NCI-H2029 (cell line): ENCODE data around the gene CAMTA1.
"Not testable (repeated sequence)": the region's sequence is repeated elsewhere in the genome, so short reads cannot be mapped to it uniquely, and the experiment has no call there.

Source experiments
- DNase-seq: peaks from one replicate; lab custom pipeline; 2025; lab: John Stamatoyannopoulos, UW

CAMTA1 gene

GRCh38 chr1:6809461-6809860 lies 24.2 kb downstream of the CAMTA1 start:
- no peak for DNase-seq

DNA sequence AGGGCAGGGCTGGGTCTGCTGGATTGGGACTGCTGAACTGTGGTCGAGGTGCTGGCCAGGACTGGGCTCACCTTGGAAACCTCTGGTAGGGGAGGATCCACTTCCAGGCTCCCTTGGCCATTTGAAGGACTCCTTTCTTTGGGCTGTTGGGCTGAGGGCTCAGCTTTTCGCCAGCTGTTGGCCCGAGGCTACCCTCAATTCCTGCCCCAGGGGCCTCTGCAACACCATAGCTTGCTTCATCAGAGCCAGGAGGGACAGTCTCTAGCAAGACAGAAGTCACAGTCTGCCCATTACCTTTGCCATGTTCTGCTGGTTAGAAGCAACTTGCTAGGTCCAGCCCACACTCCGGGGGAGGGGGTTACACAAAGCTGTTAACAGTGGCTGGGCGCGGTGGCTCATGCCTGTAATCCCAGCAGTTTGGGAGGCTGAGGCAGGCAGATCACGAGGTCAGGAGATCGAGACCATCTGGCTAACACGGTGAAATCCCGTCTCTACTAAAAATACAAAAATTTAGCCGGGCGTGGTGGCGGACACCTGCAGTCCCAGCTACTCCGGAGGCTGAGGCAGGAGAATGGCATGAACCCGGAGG lies 25.0 kb downstream of the CAMTA1 start:
- not testable (repeated sequence) for DNase-seq

GRCh38 chr1:6811583-6811982 lies 26.3 kb downstream of the CAMTA1 start:
- DNase-seq: no peak

DNA sequence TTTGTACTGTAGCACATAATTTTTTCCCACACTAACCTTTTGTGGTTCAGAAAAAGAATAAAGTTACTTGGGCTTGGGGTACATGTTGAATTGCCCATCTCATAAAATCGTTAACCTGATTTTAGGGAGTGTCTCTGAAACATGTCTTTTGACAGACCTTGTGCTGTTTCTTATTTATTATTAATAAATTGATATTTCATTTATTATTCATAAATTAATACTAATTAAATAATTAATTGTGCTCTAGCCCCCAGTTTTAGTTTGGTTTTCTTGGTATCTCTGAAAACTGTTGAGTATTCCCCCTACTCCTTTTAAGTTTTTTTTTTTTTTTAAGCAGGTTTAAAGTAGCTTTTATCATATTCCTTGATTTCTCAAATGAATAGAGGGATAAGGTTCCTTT lies 27.9 kb downstream of the CAMTA1 start:
- DNase-seq: no peak

DNA sequence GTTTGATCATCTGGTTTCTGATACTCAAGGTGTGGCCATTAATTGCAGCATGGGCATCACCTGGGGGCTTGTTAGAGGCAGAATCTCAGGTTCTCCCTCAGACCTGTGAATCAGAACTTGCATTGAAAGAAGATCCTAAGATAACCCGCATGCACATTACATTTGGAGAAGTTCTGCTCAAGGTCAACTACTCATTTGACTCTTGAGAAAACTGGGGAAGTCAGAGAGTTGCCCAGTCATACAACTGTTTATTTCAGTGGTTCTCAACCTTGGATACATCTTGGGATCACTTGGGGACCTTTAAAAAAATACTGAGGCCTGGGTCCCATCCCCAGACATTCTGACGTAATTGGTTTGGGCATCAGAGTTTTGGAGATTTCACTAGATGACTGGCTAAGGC lies 30.5 kb downstream of the CAMTA1 start:
- DNase-seq: no peak

DNA sequence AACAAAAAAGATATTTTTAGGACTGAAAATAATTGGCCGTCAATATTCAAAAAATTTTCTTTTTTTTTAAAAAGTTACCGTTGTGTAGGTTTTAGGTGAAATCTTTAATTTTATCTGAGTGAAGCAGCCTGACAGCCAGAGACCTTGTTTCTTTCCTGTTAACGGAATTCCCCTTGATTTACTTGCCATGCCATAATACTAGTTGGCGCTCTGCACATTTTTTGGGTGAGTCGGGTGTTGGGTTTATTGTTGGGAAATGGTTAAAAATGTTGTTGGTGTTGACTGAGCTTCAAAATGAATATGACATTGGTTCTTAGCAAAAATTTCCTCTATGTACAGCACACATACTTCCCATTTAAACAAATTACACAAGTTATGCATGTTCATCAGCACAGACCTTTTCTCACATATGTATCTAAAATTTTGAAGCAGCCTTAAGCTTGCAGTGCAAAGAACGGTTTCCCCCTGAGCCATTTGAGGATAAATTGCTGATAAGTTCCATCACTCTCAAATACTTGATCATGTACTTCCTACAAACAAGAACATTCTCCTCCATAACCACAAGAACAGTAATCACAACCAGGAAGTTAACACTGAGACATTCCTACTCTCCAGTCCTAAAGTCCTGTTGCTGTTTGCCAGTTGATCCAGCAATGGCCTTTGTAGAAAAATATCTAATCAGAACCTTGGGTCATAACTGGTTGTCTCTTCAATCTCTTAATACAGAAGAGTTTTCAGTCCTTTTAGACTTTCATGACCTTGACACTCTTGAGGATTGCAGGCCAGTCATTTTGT lies 34.2 kb downstream of the CAMTA1 start:
- DNase-seq: no peak

DNA sequence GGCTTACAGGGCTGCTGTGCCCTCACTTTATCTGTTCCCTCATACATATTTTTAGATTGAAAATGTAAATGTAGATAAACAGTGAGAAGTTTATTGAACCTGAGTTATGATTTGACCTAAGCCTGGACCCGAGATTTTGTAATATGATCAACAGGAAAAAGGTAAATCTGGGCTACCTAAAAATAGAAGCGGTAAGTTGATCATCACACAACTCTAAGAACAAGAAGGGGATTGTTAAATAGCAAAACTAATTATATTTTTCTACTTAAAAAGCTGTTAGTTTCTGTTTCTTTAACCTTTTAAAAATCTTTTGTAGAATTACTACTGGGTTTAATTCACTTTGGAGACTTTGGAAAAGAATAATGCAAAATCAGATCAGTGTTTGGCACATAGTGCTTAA lies 35.6 kb downstream of the CAMTA1 start:
- no peak for DNase-seq

- peak; percentile 10 for DNase-seq
Observed at GRCh38 chr1:6822530-6823359, 37.5 kb downstream of the CAMTA1 start.

DNA sequence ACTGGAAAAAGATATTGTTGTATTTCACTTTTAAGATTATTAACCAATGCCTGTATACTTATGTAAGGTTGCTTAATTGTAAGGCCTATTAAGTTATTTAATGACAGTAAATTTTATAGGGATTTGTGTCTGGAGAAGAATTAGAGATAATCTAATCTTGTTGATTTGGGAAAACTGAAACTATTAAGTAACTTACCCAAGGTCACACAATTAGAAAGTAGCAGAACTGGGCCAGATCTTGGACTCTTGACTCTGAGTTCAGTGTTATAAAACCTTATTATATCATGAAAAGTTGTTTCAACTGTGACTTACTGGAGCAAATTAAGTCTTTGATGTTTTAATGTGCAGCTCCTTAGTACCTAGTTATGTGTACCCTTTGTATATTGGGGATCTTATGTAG lies 38.5 kb downstream of the CAMTA1 start:
- no peak for DNase-seq

DNA sequence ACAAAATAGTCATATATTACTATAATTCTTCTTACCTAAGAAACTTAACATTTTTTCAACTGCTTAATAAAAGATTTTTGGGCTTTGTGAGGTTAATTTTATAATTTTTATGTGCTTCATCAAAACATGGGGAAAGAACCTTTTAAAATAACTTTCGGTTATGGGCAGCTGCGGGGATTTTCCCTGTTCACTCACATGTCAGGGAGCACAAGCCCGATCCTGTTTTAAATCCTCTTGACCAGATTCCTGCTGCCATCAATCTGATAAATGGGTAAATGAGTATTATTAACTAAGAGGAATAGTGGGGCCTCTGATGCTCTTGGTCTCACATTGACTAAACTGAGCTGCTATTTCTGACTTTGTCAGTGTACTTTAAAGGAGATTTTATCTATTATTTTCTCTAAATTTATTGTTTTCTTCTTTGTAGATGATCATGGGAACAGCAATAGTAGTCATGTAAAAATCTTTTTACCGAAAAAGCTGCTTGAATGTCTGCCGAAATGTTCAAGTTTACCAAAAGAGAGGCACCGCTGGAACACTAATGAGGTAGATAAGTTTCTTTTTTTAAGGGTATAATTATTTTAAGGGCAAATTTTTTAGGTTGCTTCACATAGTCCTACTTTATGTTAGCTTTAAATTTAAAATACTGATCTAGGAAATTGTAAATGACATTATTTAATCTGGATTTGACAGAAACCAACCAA lies 39.6 kb downstream of the CAMTA1 start:
- no peak for DNase-seq

DNA sequence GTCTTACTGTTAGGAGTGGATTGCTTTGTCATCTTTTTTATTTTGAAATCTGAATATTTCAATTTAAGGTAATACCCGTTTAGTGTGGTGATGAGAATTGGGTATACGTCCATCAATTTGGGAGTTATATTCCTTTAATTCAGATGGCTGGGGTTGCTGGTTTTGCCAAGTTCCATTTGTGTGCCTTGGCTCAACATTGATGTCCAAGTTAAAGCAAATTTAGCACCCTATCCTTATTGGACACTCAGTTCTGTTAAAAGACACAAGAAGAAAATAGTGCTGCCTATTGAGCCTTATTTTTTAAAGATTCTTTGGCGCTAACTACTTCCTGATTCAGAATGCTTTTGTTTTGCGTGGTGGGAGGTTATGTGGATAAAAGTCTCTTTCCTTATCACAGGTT lies 40.6 kb downstream of the CAMTA1 start:
- DNase-seq: no peak

DNA sequence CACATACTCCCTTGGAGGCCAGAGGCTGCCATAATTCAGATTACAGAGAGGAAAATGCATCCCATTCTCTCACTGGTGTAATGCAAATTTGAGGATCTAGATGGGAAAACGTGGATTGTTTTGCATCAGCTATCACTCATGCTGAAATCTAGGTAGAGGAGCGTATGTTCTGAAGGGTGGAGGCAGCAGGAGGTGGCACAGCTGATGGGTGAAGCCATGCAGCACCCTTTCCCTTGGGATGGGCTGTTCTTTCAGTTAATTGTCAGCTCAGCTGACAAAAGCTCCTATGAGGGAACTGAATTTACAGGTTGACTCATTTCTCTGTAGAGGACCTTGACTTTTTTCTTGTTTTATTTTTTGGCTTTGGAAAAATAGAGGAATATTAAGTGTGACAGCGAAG lies 41.8 kb downstream of the CAMTA1 start:
- DNase-seq: no peak

DNA sequence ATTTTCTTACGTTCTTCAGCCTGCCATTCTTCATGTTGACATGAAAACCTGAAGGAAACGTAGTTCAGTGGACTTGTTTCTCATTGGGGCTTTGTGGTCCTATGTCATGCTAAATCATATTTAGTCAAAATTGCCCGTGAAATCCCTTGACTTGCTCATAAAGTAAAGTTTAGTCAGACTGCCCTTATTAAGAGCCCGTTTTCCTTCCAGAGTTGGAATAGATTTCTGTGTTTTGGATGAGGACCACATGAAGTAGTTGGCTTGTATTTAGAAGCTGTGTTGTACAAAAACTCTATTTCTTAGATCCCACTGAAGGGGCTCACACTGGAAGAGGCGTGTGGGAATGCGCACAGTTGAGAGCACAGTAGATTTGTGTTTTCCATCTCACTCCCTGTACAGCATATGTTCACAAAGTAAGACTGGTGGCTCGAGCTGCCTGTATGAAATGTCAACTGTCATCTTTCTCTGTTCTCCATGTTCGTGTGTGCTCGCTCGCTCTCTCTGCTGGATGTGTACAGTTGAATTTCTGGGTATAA lies 42.4 kb downstream of the CAMTA1 start:
- DNase-seq: no peak

DNA sequence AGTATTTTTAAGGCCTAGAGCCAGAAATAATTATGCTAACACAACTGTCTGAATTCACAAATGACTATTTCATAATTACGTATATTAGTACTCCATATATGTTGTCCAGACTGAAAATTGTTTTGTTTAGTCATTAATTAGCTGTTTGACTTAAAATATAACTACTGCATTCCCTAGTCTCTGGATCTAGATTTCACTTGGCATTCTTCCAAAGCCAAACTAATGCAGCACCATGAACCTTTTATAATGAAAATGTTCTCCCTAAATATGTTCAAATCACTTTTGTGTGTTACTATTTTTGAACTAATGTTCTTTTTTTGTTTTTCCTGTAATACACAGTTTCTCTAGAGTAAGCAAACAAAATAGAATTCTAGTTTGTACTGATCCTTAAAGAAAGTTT lies 46.1 kb downstream of the CAMTA1 start:
- DNase-seq: peak; percentile 3

DNA sequence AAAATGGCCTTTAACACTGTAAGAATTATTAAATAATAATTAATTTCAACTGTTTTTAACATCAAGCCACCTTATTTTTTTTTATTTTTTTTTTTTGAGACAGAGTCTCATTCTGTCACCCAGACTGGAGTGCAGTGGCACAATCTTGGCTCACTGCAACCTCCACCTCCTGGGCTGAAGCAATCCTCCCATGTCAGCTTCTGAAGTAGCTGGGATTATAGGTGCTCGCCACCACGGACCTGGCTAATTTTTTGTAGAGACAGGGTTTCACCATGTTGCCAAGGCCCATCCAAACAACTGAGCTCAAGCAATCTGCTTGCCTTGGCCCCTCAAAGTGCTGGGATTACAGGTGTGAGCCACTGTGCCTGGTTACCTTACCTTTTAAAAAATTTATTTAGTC lies 46.8 kb downstream of the CAMTA1 start:
- DNase-seq: not testable (repeated sequence)

DNA sequence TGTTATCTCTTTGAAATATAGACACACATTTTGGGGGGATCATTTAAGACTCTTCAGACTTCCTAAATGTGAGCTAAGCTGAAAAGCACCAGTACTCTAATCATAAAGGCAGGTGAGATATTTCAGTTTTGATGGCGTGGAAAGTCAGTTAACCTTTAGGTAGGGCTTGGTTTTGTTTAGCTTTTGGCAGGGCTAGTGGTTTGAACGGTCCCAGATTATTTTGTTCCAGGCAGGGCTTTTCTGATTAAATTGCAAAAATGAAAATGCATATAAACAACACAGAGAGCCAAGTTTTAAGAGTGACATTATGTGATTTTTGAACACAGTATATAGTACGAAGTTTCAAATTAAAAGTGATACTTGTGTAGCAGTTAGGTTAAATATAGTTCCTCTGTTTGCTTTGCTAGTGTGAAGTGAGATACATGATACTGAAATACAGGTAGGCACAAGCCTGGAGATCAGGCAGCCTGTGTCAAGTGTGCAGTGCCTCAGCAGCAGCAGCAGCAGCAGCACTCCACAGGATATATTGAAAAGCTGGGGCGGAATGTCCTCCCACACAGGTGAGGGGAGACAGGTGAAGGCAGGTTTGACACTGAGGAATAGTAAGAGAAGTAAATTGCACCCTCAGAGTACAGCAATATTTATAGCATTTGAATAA lies 47.4 kb downstream of the CAMTA1 start:
- DNase-seq: peak; percentile 70

GRCh38 chr1:6833804-6834203 lies 48.5 kb downstream of the CAMTA1 start:
- DNase-seq: no peak

- no peak for DNase-seq
Observed at GRCh38 chr1:6834366-6834765, 49.1 kb downstream of the CAMTA1 start.

DNA sequence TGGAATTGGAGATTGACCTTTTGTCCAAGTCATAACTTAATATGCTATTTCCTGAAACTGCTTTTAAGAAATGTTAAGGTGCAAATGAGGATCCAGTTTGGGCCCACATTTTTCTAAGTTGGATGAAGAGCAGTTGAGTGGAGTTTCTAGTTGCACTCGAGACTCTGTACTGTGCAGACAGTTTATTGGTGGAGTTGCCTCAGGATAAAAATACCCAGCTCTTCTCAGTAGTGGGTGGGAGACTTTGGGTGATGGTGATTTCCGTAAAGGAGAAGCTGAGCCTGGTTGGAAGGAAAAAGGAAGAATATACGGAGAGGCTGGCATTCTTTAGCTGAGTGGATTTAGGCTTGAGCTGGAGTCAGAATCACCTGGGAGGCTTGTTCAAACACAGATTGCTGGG lies 49.9 kb downstream of the CAMTA1 start:
- DNase-seq: no peak

DNA sequence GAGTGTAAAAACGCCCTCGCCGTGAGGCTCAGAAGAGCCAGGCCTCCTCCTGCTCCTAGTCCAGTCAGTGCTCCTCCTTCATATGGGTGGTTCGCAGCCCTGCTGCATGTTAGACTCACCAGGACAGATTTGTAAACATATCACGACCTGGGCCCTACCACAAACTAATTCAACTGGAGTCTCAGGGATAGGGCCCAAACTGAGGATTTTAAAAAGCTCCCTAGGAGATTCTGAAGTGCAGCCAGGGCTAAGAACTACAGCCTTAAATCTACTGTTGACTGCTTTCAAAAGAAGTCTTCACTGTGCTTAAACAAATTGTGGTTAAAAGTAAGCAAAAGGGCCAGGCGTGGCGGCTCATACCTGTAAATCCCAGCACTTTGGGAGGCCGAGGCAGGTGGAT lies 57.0 kb downstream of the CAMTA1 start:
- no peak for DNase-seq

GRCh38 chr1:6845786-6846185 lies 60.5 kb downstream of the CAMTA1 start:
- not testable (repeated sequence) for DNase-seq

DNA sequence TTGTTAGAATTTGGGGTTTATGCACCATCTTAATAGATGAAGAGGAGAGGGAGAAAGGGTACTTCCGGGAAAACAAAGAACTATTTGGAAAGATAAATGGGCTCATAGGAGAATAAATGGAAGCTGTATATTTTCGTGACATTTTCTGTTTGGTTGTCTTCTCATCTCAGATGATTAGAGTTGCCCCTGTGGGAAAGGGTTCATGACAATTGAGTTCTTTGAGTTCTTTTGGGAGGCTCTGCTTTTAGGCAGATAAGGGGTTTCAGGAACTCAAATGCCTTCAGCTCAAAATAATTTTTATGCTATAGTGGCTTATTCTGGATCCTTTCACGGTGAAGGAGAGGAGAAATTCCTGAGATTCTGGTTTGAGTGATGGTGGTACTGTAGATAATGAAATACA lies 63.6 kb downstream of the CAMTA1 start:
- DNase-seq: no peak
